Prostate gland (tissue), 2 donors: ENCODE results near the gene FAM204A.

Experiments
- POLR2A ChIP-seq: fragments of 450-650 bp; IDR thresholded peaks from one replicate; pipeline ENCODE4 v1.6.1; 2016; ENCODE audit warnings: antibody characterized with exemption, mild to moderate bottlenecking
- POLR2AphosphoS5 ChIP-seq: sonication (generic); formaldehyde crosslinking; IDR thresholded peaks from one replicate; pipeline ENCODE4 v1.6.1; 2017; ENCODE audit warnings: antibody characterized with exemption
- TF ChIP-seq, protein P1 (sequence below), 4 experiments: fragments of 200-600 bp in 2 of 4; fragments of 450-650 bp in 2 of 4; sonication (generic) in 2 of 4; IDR thresholded peaks; 1 replicate in 3 of 4; 2 replicates in 1 of 4; pipeline ENCODE4 v1.5.1; 2016 to 2019; ENCODE audit warnings: antibody characterized with exemption in 4 of 4, mild to moderate bottlenecking in 2 of 4, moderate library complexity in 2 of 4

DNA sequence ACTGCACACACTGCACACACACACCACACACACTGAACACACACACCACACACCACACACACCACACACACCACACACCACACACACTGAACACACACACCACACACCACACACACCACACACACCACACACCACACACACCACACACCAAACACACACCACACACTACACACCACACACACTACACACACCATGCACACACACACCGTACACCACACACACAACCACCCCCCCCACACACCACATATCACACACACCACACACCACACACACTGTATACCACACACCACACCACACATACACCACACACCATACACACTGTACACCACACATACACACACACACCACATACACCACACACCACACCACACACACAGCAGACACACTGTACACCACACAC is 59.5 kb downstream of the FAM204A start:
- TF ChIP-seq, protein P1, sequence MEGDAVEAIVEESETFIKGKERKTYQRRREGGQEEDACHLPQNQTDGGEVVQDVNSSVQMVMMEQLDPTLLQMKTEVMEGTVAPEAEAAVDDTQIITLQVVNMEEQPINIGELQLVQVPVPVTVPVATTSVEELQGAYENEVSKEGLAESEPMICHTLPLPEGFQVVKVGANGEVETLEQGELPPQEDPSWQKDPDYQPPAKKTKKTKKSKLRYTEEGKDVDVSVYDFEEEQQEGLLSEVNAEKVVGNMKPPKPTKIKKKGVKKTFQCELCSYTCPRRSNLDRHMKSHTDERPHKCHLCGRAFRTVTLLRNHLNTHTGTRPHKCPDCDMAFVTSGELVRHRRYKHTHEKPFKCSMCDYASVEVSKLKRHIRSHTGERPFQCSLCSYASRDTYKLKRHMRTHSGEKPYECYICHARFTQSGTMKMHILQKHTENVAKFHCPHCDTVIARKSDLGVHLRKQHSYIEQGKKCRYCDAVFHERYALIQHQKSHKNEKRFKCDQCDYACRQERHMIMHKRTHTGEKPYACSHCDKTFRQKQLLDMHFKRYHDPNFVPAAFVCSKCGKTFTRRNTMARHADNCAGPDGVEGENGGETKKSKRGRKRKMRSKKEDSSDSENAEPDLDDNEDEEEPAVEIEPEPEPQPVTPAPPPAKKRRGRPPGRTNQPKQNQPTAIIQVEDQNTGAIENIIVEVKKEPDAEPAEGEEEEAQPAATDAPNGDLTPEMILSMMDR (IDR thresholded peaks at IDR 0.05) = no peak
- TF ChIP-seq POLR2A = no peak
- no peak for TF ChIP-seq POLR2AphosphoS5
